Sigmoid colon (tissue), 7 donors: ENCODE data around the gene CDH13. TPM values are rescaled to one million over a fixed set of nuclear protein-coding genes. Genes with fewer than 3 reads are reported as not detected.

Experiments used
- DNase-seq: peaks from one replicate; pipeline ENCODE4 v3.0.0-alpha.2; 2019
- H3K27ac ChIP-seq, 4 donors: fragments of 200-600 bp; sonication (generic); one replicate each; pipeline ENCODE4 v1.5.1; 2016 to 2019; ENCODE audit warnings: mild to moderate bottlenecking in 1 of 4
- H3K27me3 ChIP-seq, 3 donors: fragments of 200-600 bp; sonication (generic); one replicate each; pipeline ENCODE4 v1.5.1; 2019; ENCODE audit warnings: mild to moderate bottlenecking in 1 of 3
- H3K36me3 ChIP-seq, 4 donors: fragments of 200-600 bp; sonication (generic); one replicate each; pipeline ENCODE4 v1.5.1; 2016 to 2019
- H3K4me1 ChIP-seq, 4 donors: fragments of 200-600 bp; sonication (generic); one replicate each; pipeline ENCODE4 v1.5.1; 2017 to 2019
- H3K4me3 ChIP-seq, 4 donors: fragments of 200-600 bp; sonication (generic); one replicate each; pipeline ENCODE4 v1.5.1; 2017 to 2019; ENCODE audit warnings: mild to moderate bottlenecking in 2 of 4, moderate library complexity in 1 of 4
- H3K9me3 ChIP-seq, 4 donors: fragments of 200-600 bp in 3 of 4; sonication (generic) in 3 of 4; one replicate each; pipeline versions ENCODE4 v1.5.1 to v1.6.1; 2013 to 2019
- EP300 ChIP-seq, 4 donors: sonication (generic); formaldehyde crosslinking; IDR thresholded peaks; one replicate each; pipeline ENCODE4 v1.6.1; 2017; ENCODE audit warnings: antibody characterized with exemption in 4 of 4
- POLR2A ChIP-seq, 2 donors: fragments of 450-650 bp; IDR thresholded peaks; one replicate each; pipeline ENCODE4 v1.6.1; 2016; ENCODE audit warnings: antibody characterized with exemption in 2 of 2, mild to moderate bottlenecking in 2 of 2, moderate library complexity in 2 of 2
- POLR2AphosphoS5 ChIP-seq, 4 donors: sonication (generic); formaldehyde crosslinking; IDR thresholded peaks; one replicate each; pipeline ENCODE4 v1.6.1; 2017; ENCODE audit warnings: antibody characterized with exemption in 4 of 4
- WGBS, 2 donors: extraction: QIAGEN DNeasy Blood & Tissue Kit; methylation state at CpG; one replicate each; pipeline ENCODE4 v1.1.7; 2013; 5-methylcytosine and 5-hydroxymethylcytosine counted together
- intact Hi-C: fragments of 100-400 bp; cut with DNase I; formaldehyde crosslinking; loops from one replicate; pipeline ENCODE4 v1.15.1; 2023
- polyA plus RNA-seq, 3 donors: library from polyadenylated mRNA; stranded (reverse); fragments of 200-250 nt; gene quantifications; one replicate each; pipeline ENCODE4 v1.2.3, GENCODE V29; 2013
- total RNA-seq, 4 donors: library from RNA; depleted of rRNA; stranded (reverse); fragments of >200 nt; gene quantifications; one replicate each; pipeline ENCODE4 v1.1.0, GENCODE V29; 2016
- TF ChIP-seq, protein P1 (sequence below), 4 experiments: fragments of 450-650 bp in 3 of 4; fragments of 200-600 bp in 1 of 4; IDR thresholded peaks; one replicate each; pipeline ENCODE4 v1.5.1; 2016 to 2019; ENCODE audit warnings: antibody characterized with exemption in 4 of 4, mild to moderate bottlenecking in 3 of 4, moderate library complexity in 2 of 4
- donor health status: healthy with polysubstance abuse.
- donor health status: Bipolar disorder and iron deficiency.
- donor health status: healthy.

The CDH13 gene
- total and polyA plus RNA-seq, 7 donors: 0.60 to 17.6 (median 11.8) TPM

DNA sequence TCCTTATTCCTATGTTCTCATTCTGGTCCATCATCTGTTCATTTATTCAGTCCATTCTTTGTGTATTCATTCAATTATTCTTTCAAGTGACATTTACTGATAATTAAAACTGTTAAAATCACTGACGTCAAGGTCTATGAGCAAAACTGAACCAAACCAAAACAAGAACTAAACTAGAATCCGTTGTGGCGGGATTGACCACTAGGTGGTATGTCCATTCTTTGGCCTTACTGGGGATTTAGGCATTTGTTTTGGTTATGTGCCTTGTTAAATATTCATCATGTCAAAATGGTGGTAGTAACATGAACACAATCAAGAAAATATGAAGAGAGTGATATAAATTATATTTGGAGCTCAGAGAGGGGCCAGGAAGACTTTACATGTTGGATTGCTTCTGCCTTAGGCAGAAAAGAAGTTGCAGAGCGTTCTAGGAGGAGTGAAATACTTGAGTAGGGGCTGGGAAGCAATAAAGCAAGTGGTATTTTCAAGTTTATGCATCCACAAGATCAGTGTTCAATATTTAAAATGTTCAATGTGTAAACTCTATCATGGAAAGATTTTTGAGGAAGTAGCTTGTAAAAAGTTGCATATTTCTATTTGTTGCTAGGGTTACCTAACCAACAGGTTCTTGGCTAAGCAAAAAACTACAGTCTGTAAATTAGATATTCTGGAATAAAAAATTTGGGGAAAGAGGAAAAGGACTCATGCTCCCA, 129.0 kb downstream of the CDH13 start:
- TF ChIP-seq EP300 (IDR thresholded peaks at IDR 0.05): no peak
- no peak for TF ChIP-seq POLR2AphosphoS5 (IDR thresholded peaks at IDR 0.05)
- TF ChIP-seq, protein P1, sequence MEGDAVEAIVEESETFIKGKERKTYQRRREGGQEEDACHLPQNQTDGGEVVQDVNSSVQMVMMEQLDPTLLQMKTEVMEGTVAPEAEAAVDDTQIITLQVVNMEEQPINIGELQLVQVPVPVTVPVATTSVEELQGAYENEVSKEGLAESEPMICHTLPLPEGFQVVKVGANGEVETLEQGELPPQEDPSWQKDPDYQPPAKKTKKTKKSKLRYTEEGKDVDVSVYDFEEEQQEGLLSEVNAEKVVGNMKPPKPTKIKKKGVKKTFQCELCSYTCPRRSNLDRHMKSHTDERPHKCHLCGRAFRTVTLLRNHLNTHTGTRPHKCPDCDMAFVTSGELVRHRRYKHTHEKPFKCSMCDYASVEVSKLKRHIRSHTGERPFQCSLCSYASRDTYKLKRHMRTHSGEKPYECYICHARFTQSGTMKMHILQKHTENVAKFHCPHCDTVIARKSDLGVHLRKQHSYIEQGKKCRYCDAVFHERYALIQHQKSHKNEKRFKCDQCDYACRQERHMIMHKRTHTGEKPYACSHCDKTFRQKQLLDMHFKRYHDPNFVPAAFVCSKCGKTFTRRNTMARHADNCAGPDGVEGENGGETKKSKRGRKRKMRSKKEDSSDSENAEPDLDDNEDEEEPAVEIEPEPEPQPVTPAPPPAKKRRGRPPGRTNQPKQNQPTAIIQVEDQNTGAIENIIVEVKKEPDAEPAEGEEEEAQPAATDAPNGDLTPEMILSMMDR (IDR thresholded peaks at IDR 0.05): no peak
- no peak for TF ChIP-seq POLR2A (IDR thresholded peaks at IDR 0.05)
- Histone ChIP-seq H3K9me3 (no peaks in the 10 kb centered on the region), H3K36me3 (no peaks in the 10 kb centered on the region), H3K4me3 (no peak overlapping the region), H3K4me1 (peaks cover 0 to 3% (median 0%) of the 10 kb centered on the region in 4 donors), H3K27me3 (no peaks in the 10 kb centered on the region), H3K27ac (no peak overlapping the region)
- no peak for DNase-seq
- intact Hi-C loops: no loop called here
- WGBS, 2 donors: 84 to 94% methylated on average over 4 of the region's 4 CpGs

DNA sequence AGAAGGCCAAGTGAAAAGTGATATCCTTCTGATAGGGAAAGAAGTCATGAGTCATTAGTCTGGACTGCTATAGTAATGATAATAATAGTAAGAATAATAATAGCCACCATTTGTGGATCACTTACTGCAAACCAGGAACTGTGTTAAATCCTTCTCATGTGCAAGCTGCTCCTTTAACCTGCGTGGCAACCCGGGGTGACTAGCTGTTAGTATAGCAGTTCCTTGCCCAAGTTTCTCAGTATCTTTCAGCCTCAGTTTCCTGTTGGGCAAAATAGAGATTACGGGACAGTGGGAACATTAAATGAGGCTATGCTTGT, 129.5 kb downstream of the CDH13 start:
- TF ChIP-seq, protein P1 (IDR thresholded peaks at IDR 0.05): no peak
- TF ChIP-seq EP300 (IDR thresholded peaks at IDR 0.05) (no peak), POLR2A (IDR thresholded peaks at IDR 0.05) (no peak), POLR2AphosphoS5 (IDR thresholded peaks at IDR 0.05) (no peak)
- no peak for DNase-seq
- intact Hi-C loops: no loop called here
- H3K4me1 ChIP-seq: peaks cover 0 to 9% (median 2%) of the 10 kb centered on the region in 4 donors
- no peaks in the 10 kb centered on the region for H3K27me3 ChIP-seq
- WGBS, 2 donors: 65 to 82% methylated on average over 3 of the region's 3 CpGs
- H3K4me3 ChIP-seq: no peak overlapping the region
- H3K27ac ChIP-seq: no peak overlapping the region
- no peaks in the 10 kb centered on the region for H3K9me3 ChIP-seq
- H3K36me3 ChIP-seq: no peaks in the 10 kb centered on the region

DNA sequence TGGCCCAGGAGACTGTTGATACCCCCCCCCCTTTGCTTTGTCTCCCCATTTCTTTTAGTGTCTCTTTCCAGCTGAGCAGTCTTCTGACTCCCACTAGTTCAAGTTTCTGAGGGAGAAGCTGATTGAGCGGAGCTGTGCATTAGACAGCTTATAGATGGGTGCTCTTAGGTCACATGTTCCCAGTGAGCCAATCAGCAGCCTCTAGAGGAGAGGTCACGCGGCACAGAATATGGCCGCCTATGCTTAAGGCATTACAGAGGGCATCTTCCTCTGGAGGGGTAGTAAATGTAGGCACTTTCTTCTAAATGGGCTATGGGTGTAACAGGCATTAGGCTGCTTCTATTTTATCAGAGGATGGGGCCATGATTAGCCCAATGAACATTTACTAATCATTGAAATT, 131.6 kb downstream of the CDH13 start:
- Histone ChIP-seq H3K4me3 (no peak overlapping the region), H3K27ac (no peak overlapping the region), H3K9me3 (no peaks in the 10 kb centered on the region), H3K4me1 (peaks cover 0 to 25% (median 11%) of the 10 kb centered on the region in 4 donors), H3K27me3 (no peaks in the 10 kb centered on the region), H3K36me3 (no peaks in the 10 kb centered on the region)
- intact Hi-C loops: no loop called here
- 96 to 97% methylated on average over 4 of the region's 4 CpGs for WGBS, 2 donors
- DNase-seq: no peak
- TF ChIP-seq, protein P1 (IDR thresholded peaks at IDR 0.05): no peak
- no peak for TF ChIP-seq POLR2A (IDR thresholded peaks at IDR 0.05)
- TF ChIP-seq EP300 (IDR thresholded peaks at IDR 0.05): no peak
- no peak for TF ChIP-seq POLR2AphosphoS5 (IDR thresholded peaks at IDR 0.05)

DNA sequence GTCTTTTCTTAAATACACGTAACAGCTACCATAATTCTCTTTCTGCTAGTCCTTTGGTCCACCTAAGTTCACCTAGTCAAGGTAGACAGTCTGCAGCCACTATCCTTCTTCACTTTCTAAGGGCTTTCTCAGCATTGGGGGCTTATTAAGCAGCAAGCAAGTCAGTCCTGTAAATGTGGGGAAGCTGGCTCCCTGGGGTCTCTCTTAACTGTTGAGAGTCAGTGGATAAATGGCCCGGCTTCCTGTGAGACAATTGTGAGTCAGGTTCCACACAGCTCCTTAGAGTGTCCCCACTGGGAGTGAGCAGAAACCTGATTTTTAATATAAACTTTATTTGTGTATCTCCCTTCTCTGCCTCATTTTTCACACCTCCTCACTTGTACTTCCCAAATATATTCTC, 132.1 kb downstream of the CDH13 start:
- no peaks in the 10 kb centered on the region for H3K27me3 ChIP-seq
- DNase-seq: no peak
- no peak overlapping the region for H3K4me3 ChIP-seq
- H3K36me3 ChIP-seq: no peaks in the 10 kb centered on the region
- intact Hi-C loops: no loop called here
- WGBS, 2 donors: 91 to 96% methylated on average over 2 of the region's 2 CpGs
- TF ChIP-seq POLR2AphosphoS5 (IDR thresholded peaks at IDR 0.05): no peak
- TF ChIP-seq POLR2A (IDR thresholded peaks at IDR 0.05): no peak
- TF ChIP-seq, protein P1 (IDR thresholded peaks at IDR 0.05): no peak
- no peak for TF ChIP-seq EP300 (IDR thresholded peaks at IDR 0.05)
- H3K27ac ChIP-seq: no peak overlapping the region
- no peaks in the 10 kb centered on the region for H3K9me3 ChIP-seq
- peaks cover 0 to 25% (median 11%) of the 10 kb centered on the region in 4 donors for H3K4me1 ChIP-seq

DNA sequence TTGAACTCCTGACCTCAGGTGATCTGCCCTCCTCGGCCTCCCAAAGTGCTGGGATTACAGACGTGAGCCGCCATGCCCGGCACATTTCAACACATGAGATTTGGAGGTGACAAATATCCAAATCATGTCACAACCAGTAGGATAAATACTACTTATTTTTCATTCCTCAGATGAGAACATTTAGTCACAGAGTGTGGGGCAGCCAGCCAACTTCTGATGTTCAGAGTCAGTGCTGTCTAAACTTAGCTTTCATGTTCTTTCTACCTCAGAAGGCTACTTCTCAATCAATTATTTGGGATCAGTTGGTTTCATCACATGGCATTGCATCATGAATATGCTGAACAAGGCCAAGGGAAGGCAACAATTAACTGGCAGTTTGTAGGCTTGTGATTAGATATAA, 134.5 kb downstream of the CDH13 start:
- 85 to 91% methylated on average over 4 of the region's 4 CpGs for WGBS, 2 donors
- H3K27me3 ChIP-seq: no peaks in the 10 kb centered on the region
- no peaks in the 10 kb centered on the region for H3K9me3 ChIP-seq
- peaks cover 0 to 25% (median 11%) of the 10 kb centered on the region in 4 donors for H3K4me1 ChIP-seq
- intact Hi-C loops: no loop called here
- DNase-seq: peak; percentile 78
- TF ChIP-seq POLR2AphosphoS5 (IDR thresholded peaks at IDR 0.05): peak in 1 of 4 donors; percentile 14
- TF ChIP-seq EP300 (IDR thresholded peaks at IDR 0.05): no peak
- TF ChIP-seq, protein P1 (IDR thresholded peaks at IDR 0.05): no peak
- peak overlapping the region in 1 of 4 donors; percentile 4 for H3K27ac ChIP-seq
- H3K36me3 ChIP-seq: no peaks in the 10 kb centered on the region
- H3K4me3 ChIP-seq: no peak overlapping the region
